PC-3 (cell line): ENCODE data around the gene PCID2.

Source experiments
- EZH2 ChIP-seq: fragments of 300-600 bp; sonication (generic); IDR thresholded peaks from one replicate; pipeline ENCODE4 v1.6.1; 2017; ENCODE audit warnings: antibody characterized with exemption, mild to moderate bottlenecking, low read length; ENCODE audit not compliant: unreplicated experiment
- TF ChIP-seq, protein P1 (sequence below): fragments of 300-600 bp; sonication (generic); conservative IDR thresholded peaks from 2 replicates; pipeline ENCODE4 v1.5.1; 2017; ENCODE audit warnings: antibody characterized with exemption, low read depth, mild to moderate bottlenecking, low read length

- TF ChIP-seq, protein P1, sequence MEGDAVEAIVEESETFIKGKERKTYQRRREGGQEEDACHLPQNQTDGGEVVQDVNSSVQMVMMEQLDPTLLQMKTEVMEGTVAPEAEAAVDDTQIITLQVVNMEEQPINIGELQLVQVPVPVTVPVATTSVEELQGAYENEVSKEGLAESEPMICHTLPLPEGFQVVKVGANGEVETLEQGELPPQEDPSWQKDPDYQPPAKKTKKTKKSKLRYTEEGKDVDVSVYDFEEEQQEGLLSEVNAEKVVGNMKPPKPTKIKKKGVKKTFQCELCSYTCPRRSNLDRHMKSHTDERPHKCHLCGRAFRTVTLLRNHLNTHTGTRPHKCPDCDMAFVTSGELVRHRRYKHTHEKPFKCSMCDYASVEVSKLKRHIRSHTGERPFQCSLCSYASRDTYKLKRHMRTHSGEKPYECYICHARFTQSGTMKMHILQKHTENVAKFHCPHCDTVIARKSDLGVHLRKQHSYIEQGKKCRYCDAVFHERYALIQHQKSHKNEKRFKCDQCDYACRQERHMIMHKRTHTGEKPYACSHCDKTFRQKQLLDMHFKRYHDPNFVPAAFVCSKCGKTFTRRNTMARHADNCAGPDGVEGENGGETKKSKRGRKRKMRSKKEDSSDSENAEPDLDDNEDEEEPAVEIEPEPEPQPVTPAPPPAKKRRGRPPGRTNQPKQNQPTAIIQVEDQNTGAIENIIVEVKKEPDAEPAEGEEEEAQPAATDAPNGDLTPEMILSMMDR = no peak
- TF ChIP-seq EZH2 = no peak
Measured at GRCh38 chr13:113201815-113202214, 6.7 kb downstream of the PCID2 start.
